GM19035 (cell line): Measurements from ENCODE around the gene DNM3.
"Not testable (repeated sequence)": the region's sequence is repeated elsewhere in the genome, so short reads cannot be mapped to it uniquely, and the experiment has no call there.

Experiments used
- ATAC-seq: cut with Tn5 transposase; IDR thresholded peaks from one replicate; pipeline ENCODE4 v1.9.1; 2021; ENCODE audit not compliant: unreplicated experiment

DNM3 gene

GRCh38 chr1:172269084-172269483, 427.8 kb downstream of the DNM3 start:
- ATAC-seq: no peak

- no peak for ATAC-seq
Observed at GRCh38 chr1:172269644-172270043, 428.3 kb downstream of the DNM3 start.

GRCh38 chr1:172270605-172271004, 429.3 kb downstream of the DNM3 start:
- ATAC-seq: no peak

GRCh38 chr1:172272087-172272486, 430.8 kb downstream of the DNM3 start:
- ATAC-seq: no peak

GRCh38 chr1:172273647-172274396, 432.5 kb downstream of the DNM3 start:
- ATAC-seq: no peak

- ATAC-seq: no peak
Observed at GRCh38 chr1:172275478-172275877, 434.2 kb downstream of the DNM3 start.

- ATAC-seq: no peak
Observed at GRCh38 chr1:172276120-172276818, 435.0 kb downstream of the DNM3 start.

GRCh38 chr1:172277275-172277674, 436.0 kb downstream of the DNM3 start:
- no peak for ATAC-seq

GRCh38 chr1:172277989-172278388, 436.7 kb downstream of the DNM3 start:
- no peak for ATAC-seq

GRCh38 chr1:172278478-172278877, 437.2 kb downstream of the DNM3 start:
- no peak for ATAC-seq

- no peak for ATAC-seq
Observed at GRCh38 chr1:172279939-172280636, 438.8 kb downstream of the DNM3 start.

GRCh38 chr1:172283766-172284165, 442.5 kb downstream of the DNM3 start:
- no peak for ATAC-seq

GRCh38 chr1:172286629-172287076, 445.4 kb downstream of the DNM3 start:
- ATAC-seq: no peak

- no peak for ATAC-seq
Observed at GRCh38 chr1:172287208-172287607, 445.9 kb downstream of the DNM3 start.

- ATAC-seq: no peak
Observed at GRCh38 chr1:172288581-172288980, 447.3 kb downstream of the DNM3 start.

- ATAC-seq: no peak
Observed at GRCh38 chr1:172289448-172289847, 448.1 kb downstream of the DNM3 start.

- ATAC-seq: no peak
Observed at GRCh38 chr1:172292840-172293239, 451.5 kb downstream of the DNM3 start.

GRCh38 chr1:172293429-172293828, 452.1 kb downstream of the DNM3 start:
- no peak for ATAC-seq

- ATAC-seq: no peak
Observed at GRCh38 chr1:172298141-172298540, 456.8 kb downstream of the DNM3 start.

GRCh38 chr1:172298911-172299310, 457.6 kb downstream of the DNM3 start:
- no peak for ATAC-seq

- ATAC-seq: no peak
Observed at GRCh38 chr1:172299515-172299914, 458.2 kb downstream of the DNM3 start.

- not testable (repeated sequence) for ATAC-seq
Observed at GRCh38 chr1:172307508-172307907, 466.2 kb downstream of the DNM3 start.
